ENCODE results near the gene FGFR2. TPM values are rescaled to one million over a fixed set of nuclear protein-coding genes. Genes with fewer than 3 reads are reported as not detected.

The FGFR2 gene
- total RNA-seq, 6 experiments from 2014 or later, result not detected

GRCh38 chr10:121450247-121450646 lies 148.0 kb downstream of the FGFR2 start:
- Mint-ChIP-seq H3K4me3 (no peak overlapping the region), H3K36me3 (ENCODE audit: low read depth) (no peaks in the 10 kb centered on the region), H3K4me1 (ENCODE audit: low read depth) (no peaks in the 10 kb centered on the region), H3K27ac (no peak overlapping the region), H3K9me3 (peaks cover 57% of the 10 kb centered on the region), H3K27me3 (ENCODE audit: insufficient read depth) (no peaks in the 10 kb centered on the region)
- no peak for DNase-seq
- no peak for TF ChIP-seq CTCF (IDR thresholded peaks at IDR 0.05)

- Mint-ChIP-seq H3K4me1 (ENCODE audit: low read depth) (no peaks in the 10 kb centered on the region), H3K27ac (no peak overlapping the region), H3K9me3 (peaks cover 55% of the 10 kb centered on the region), H3K27me3 (ENCODE audit: insufficient read depth) (no peaks in the 10 kb centered on the region), H3K4me3 (no peak overlapping the region), H3K36me3 (ENCODE audit: low read depth) (no peaks in the 10 kb centered on the region)
- no peak for DNase-seq
- TF ChIP-seq CTCF (IDR thresholded peaks at IDR 0.05), result no peak
Observed at GRCh38 chr10:121449482-121449924, 148.7 kb downstream of the FGFR2 start.

- Mint-ChIP-seq H3K4me1 (ENCODE audit: low read depth) (no peaks in the 10 kb centered on the region), H3K27me3 (ENCODE audit: insufficient read depth) (no peaks in the 10 kb centered on the region), H3K9me3 (peaks cover 58% of the 10 kb centered on the region), H3K4me3 (no peak overlapping the region), H3K27ac (no peak overlapping the region), H3K36me3 (ENCODE audit: low read depth) (no peaks in the 10 kb centered on the region)
- no peak for DNase-seq
- TF ChIP-seq CTCF (IDR thresholded peaks at IDR 0.05), result no peak
Observed at GRCh38 chr10:121448766-121449421, 149.3 kb downstream of the FGFR2 start.

- Mint-ChIP-seq H3K4me1 (ENCODE audit: low read depth) (no peaks in the 10 kb centered on the region), H3K36me3 (ENCODE audit: low read depth) (no peaks in the 10 kb centered on the region), H3K27ac (no peak overlapping the region), H3K27me3 (ENCODE audit: insufficient read depth) (no peaks in the 10 kb centered on the region), H3K4me3 (no peak overlapping the region), H3K9me3 (peaks cover 57% of the 10 kb centered on the region)
- no peak for TF ChIP-seq CTCF (IDR thresholded peaks at IDR 0.05)
- no peak for DNase-seq
Observed at GRCh38 chr10:121444520-121445165, 153.6 kb downstream of the FGFR2 start.

GRCh38 chr10:121442086-121442935 lies 155.9 kb downstream of the FGFR2 start:
- no peak for TF ChIP-seq CTCF (IDR thresholded peaks at IDR 0.05)
- Mint-ChIP-seq H3K36me3 (ENCODE audit: low read depth) (no peaks in the 10 kb centered on the region), H3K27me3 (ENCODE audit: insufficient read depth) (no peaks in the 10 kb centered on the region), H3K27ac (no peak overlapping the region), H3K9me3 (peaks cover 56% of the 10 kb centered on the region), H3K4me3 (no peak overlapping the region), H3K4me1 (ENCODE audit: low read depth) (no peaks in the 10 kb centered on the region)
- no peak for DNase-seq
